HG03139 (cell line): ENCODE data around the gene LCLAT1.
"Not testable (repeated sequence)": the region's sequence is repeated elsewhere in the genome, so short reads cannot be mapped to it uniquely, and the experiment has no call there.

ENCODE experiments used
- ATAC-seq: cut with Tn5 transposase; IDR thresholded peaks from one replicate; pipeline ENCODE4 v1.9.1; 2021; ENCODE audit not compliant: unreplicated experiment

LCLAT1 gene

DNA sequence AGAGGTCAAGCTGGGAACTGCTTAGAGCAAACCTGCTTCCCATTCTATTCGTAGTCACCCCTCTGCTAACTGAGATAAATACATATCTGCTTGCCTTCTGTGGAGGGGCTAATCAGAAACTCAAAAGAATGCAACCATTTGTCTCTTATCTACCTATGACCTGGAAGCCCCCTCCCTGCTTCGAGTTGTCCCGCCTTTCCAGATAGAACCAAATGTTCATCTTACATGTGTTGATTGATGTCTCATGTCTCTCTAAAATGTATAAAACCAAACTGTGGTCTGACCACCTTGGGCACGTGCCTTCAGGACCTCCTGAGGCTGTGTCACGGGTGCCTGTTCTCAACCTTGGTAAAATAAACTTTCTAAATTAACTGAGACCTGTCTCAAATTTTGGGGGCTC, 66.6 kb downstream of the LCLAT1 start:
- not testable (repeated sequence) for ATAC-seq

DNA sequence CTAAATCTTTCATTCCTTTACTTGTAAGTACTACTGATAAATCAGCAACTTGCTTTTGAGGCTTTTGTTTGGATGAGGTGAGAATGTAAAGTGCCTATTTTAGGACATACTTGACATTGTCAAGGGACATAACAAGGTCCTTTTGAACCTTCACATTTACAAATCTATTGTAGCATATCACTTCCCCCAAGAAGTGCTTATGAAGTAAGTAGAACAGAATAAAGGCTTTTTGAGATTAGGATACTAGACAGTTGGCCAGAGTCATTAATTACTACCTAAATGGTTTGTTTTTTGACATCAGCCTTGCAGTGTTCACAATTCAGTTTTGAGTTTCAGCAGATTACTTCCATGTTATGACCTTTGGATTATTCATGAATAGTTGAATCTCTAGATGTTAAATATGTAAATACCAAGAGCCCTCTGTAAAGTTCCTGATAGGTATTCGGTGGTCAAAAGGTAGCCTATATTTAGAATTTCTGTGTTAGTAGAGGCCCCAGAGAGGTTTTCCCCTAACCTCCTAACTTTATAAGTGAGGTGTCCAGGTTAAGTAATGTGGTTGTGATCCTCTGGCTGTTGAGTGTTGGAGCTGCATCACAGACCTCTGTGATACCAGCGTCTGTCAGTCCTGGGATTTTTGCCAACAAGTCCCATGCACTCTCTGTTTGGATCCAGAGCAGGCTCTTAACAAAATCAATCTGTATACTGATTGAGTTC, 67.2 kb downstream of the LCLAT1 start:
- no peak for ATAC-seq

DNA sequence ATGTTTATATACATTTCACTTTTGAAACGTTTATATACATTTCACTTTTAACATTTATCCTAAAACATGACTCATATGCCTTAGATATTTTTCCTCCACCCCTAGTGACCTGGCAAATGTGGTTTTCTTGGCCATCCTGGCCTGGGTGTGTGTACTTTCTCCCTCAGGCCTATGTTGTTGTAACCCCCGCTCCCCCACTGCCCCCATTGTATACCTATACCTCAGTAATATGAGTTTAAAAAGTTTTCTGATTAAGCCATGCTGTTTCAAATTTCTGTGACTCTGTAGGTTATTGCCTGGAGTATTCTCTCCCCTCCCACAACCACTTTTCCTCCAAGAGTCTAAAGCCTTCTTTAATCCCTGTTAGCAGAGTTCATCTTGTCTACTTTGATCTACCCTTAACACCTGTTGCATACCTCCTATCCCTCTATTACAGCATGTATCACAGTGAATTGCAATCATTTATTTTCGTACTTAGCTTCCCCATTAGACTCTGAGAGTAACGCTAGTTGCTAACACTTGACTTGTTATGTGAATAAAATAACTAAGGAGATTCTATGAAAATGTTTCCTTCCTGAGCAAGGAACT, 67.9 kb downstream of the LCLAT1 start:
- ATAC-seq: no peak

DNA sequence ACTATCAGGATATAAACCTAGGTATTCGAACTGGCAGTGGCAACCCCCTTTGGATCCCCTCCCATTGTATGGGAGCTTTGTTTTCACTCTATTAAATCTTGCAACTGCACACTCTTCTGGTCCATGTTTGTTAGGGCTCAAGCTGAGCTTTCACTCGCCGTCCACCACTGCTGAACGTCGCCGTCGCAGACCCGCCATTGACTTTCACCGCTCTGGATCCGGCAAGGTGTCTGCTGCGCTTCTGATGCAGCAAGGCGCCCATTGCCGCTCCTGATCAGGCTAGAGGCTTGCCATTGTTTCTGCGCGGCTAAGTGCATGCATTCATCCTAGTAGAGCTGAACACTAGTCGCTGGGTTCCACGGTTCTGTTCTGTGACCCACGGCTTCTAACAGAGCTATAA, 69.1 kb downstream of the LCLAT1 start:
- no peak for ATAC-seq

DNA sequence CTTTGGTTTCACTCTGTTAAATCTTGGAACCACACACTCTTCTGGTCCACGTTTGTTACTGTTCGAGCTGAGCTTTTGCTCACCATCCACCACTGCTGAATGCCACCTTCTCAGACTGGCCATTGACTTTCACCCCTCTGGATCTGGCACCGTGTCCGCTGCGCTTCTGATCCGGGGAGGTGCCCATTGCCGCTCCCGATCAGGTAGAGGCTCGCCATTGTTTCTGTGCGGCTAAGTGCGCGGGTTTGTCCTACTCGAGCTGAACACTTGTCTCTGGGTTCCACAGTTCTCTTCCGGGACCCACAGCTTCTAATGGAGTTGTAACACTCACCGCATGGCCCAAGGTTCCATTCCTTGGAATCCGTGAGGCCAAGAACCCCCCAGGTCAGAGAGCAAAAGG, 72.8 kb downstream of the LCLAT1 start:
- ATAC-seq: no peak

DNA sequence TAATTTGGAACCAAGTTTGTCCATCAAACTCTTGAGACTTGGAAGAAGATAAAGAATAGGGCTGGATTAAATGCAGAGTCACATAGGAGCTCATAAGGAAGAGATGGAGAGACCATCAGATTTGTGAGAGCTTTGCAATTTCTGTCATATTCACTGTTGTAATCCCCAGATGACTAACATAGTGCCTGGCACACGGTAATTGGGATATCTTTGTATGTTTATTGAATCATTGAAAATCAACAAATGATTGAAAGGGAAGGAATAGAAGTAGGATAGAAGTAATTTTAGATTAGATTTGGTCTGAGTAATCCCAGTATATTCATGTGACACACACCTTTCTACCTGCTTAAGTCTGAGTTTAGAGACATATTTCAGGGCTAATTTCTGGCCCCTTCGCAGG, 75.4 kb downstream of the LCLAT1 start:
- no peak for ATAC-seq

DNA sequence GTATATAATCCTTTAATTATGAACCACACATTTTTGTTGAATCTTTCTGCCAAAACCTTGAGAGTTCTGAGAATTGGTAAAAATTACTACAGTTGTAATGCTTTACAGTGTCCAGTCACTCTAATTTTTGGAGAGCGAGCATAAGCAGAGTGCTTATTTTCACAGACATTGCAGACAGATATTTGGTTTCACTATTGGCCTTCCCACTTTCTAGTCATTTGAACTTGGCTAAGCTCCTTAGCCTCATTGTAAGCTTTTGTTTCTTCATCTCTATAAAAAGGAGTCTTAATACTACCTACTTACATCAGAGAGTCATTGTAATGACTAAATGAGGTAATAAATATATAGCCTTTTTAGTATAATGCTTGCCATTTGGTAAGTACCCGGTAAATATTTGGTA, 80.4 kb downstream of the LCLAT1 start:
- ATAC-seq: no peak

DNA sequence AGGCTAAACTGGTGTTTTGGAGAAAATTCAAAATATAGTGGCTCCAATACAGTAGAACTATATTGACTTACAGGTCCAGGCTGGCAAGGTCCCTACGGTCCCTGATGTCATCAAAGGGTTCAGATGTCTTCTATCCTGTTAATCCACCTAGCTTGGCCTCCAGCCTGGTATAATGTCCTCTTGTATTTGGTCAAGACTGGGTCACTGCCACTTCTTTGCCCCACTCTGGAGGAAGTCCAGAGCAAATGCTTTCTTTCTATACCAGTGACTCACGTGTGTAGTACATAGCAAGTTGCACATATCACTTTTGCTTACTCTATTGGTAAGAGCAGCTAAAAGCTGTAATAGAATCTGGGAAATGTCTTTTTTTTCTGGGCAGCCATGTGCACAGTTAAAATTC, 80.8 kb downstream of the LCLAT1 start:
- no peak for ATAC-seq

DNA sequence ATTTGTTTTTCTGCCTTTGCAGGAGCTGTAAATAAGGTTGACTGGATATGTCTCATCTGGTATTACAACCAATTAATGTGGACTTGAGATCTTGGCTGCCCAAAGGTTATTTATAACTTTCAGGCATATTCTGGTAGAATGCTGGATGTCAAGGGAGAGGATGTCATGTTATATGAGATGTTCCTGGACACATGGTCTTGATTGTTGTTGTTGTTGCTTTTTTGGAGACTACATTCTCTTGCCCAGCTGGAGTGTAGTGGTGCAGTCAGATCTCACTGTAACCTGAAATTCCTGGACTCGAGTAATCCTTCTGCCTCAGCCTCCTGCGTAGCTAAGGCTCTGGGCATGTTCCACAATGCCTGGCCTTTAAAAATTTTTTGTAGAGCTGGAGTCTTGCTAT, 83.3 kb downstream of the LCLAT1 start:
- no peak for ATAC-seq

DNA sequence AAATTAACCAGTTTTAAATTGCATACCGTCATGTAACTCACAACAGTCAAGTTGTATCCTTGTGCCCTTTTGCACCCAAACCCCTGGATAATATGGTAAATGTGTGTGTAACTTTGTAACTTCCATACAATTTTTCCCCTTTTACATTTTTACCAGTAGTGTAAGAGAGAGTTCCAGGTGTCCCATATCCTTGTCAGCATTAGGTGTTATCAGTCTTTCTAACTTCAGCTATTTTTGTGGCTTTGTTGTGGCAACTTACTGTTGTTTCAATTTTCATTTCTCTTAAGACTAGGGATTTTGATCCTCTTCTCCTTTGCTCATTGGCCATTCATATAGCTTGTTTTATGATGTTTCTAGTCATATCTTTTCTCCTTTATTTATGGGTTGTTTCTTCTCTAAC, 94.6 kb downstream of the LCLAT1 start:
- ATAC-seq: no peak

DNA sequence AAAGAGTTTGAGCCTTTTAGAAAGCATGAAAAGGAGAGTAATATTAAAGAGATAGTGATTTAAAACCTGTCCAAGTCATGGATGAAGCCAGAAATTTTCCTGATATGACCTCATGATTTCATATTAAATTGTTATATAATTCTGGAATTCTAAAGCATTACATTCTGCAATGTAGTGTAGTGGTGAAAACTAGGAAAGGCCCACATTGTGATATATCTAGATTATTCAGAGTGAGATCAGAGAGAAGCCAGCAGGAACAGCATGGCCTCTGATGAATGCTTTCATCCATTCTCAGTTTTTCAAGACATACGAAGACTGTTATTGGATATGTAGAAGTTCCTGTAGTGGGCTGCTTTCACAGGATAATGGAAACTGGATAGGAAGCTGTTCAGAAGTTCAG, 98.8 kb downstream of the LCLAT1 start:
- no peak for ATAC-seq

DNA sequence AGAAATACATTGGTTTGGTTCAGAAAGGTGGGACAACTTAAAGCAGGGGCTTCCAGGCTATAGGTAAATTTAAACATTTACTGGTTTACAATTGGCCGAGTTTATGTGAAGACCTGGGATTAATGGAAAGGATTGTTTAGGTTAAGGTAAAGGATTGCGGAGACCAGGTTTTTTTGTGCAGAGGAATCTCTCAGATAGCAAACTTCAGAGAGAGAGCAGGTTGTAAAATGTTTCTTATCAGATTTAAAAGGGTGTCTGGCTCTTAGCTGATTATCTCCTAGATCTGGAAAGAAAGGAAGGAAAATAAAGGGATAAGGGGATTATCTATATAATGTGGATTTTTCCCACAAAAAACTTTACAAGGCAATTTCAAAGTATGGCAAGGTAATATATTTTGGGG, 101.3 kb downstream of the LCLAT1 start:
- ATAC-seq: no peak

DNA sequence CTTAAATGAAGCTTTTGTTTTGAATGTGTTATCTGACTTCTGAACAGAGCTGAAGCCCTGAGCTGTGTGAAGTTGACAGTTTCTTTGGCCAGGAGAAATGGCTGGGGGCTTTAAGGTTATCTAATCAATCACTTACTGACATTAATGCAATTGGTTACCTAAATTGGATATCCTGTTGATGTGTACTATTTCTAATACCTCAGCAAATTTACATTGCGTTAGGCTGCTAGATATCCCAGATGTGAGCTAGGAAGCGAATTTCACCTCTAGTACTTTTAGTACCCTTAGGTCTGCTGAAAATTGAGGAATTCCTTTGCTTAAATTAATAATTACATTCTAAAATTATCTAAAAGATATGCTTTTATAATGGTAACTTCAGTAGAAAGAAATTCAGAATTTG, 102.0 kb downstream of the LCLAT1 start:
- ATAC-seq: no peak

DNA sequence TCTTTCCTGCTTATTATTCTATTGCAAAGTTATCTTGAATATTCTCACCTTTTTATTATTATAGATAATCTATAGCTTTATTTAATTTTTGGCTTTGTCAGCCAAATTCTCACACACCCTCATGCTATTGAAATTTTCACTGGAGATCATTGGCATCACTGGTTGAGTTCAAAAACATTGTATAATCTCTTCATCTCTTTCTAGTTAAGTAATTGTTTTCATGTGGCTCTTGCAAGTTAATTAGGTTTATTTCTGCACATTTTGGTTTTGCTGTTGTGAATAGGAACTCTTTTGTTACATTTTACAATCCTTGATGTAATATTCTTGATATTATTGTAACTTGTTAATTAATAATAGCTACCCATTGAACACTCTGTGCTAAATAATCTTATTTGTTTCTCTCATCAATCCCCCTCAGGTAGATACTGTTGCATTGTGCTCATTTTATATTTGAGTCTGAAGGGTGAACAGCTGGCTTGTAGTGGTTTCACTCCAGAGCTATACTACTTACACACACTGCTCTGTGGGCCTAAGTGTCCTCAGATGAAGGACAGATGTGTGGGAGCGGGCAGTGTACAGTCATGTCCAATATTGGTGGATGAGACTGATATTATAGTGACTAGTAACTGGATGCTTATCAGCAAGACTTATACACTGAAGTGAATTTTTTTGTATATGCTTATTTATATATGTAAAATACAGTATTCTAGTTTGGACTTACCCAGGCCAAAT, 112.7 kb downstream of the LCLAT1 start:
- ATAC-seq: no peak

DNA sequence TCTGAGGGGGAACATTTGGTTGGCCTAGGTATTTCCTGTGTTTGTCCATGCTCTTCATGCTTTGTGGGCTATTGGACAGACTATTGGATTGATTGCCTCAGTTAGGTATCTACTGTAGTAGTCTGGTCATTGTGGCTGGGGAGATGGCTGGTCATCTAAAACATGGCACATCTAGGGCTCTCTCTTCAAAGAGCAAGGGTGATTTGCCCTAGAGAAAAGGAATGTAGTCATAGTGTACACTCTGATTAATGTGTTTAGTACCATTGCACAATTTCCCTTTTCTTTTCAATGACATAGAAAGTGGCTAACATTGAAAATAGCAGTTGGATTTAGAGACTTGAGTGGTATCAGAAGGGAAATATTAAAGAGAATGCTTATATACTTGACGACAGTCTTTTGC, 114.3 kb downstream of the LCLAT1 start:
- ATAC-seq: no peak

DNA sequence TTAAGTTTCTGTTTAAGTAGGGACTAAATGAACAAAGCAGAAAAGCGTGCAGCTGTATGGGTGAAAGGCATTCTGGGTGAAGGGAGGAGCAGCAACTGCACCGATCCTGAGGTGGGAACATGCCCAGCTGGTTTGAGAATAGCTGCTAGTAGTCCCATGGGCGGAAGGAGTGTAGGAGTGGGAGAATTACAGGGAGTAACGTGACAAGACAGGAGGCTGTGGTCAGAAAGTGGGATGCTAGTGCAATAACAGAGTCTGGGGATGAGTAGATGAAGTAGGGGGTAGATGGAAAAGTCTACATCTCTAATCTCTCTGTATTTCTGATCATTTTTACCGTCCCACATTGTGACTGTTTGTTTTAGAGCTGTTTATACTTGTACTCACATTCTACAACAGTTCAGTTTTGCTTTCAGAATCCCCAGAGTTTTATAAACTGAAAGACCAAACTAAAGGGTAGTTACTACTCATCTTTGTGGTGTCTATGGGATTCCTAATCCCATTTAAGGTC, 118.9 kb downstream of the LCLAT1 start:
- ATAC-seq: no peak

DNA sequence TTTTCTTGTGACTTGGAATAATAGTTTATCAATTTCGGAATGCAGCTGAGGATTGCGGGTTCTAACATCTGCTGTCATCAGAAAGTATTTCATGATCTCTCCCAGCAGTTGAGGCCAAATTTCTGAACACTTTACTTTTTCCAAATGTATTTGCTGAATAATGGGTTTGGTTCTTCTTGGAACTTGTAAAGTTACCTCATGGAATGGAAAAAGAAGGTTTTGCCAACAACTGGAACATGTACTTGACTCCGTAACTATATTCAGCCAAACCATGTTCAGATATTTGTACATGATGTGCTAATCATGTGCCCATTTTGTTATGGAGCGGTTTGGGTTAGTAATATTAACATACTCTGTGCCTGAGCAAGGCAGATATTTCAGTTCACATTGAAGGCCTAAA, 119.6 kb downstream of the LCLAT1 start:
- ATAC-seq: no peak

DNA sequence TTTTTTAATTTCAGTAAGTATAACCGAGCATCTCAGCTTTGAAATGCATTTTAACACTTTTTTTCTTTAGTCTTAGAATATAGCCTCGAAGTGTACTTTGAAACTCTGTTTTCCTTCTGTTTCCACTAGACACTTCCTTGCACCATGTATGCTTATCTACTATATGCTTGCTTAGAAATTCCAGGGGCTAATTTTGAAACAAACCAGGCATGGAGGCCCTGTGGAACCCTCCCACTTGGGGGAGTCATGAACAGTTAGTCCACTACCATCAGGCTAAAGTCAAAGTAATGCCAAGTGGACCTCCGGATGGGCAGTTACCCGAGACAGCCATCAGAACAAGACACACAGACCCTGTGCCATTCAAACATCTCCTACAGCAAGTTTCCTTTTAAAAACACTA, 120.3 kb downstream of the LCLAT1 start:
- ATAC-seq: no peak

DNA sequence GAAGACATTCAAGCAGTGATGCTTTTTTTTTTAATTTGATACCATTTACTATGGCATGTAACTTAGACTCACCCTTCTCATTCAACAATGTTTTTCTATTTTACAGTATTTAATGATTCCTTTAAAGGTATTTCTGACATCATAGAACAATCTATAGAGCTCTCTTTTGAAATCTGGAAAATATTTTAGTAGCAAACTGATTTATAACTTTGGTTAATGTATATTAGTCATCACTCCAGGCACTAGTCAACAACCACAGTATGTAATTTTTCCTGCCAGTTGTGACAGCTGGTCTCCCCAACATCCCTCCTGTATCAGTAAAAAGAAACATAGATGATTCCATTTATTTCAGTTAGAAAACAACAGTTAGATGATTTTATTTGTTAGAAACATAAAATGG, 122.9 kb downstream of the LCLAT1 start:
- ATAC-seq: no peak

DNA sequence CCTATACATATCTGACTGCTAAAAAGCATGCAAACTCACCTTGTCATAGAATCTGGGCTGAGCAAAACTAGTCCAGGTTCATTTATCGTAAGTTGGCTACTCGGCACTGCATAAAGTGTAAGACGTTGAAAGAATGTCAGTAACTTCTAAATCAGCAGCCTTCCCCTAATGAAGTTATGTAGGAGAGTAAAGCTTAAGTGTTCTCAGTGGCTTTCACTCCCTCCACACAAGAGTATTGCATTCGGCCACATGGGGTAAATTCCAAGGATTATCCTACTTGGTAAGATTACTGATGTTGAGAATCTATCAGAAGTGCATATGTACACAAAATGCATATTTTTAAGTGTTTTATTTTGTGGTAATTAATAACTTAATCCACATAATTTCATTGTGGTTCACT, 130.1 kb downstream of the LCLAT1 start:
- no peak for ATAC-seq

DNA sequence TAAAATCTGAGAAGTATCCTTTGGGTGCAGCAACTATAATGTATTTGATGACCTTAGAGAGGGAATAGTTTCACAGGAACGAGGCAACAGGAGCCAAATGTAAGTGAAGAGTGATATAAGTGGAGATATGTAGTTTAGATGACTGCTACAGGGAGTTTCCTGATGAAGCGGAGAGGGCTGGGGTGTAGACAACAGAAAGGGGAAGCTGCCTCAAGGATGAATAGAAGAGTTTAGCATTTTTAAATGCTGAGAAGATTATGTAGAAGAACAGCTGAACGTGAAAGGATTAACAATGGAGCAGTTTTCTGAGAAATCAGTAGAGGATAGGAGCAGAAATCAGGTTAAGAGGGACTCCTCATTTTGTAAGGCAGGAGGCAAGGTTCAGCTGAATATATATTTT, 133.3 kb downstream of the LCLAT1 start:
- no peak for ATAC-seq

DNA sequence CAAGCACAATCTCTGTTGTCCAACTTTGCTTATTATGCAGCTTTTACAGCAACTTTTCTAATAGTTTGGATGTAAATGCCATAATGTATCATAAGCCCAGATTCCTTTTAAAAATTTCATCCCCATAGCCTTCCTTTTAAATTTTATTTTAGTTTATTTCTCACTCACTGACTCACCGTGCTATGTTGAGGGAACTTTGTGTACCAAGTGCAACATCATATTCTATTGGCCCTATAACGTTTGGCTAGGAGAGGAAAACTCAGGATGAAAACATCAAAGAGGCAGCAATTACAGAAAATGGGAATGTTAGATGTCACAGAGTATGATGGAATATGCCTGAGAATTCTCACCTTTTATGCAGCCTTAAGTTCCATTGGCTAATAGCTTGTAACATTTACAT, 135.5 kb downstream of the LCLAT1 start:
- ATAC-seq: no peak
